Measurements from ENCODE around the gene GPRIN1.

Gene GPRIN1

DNA sequence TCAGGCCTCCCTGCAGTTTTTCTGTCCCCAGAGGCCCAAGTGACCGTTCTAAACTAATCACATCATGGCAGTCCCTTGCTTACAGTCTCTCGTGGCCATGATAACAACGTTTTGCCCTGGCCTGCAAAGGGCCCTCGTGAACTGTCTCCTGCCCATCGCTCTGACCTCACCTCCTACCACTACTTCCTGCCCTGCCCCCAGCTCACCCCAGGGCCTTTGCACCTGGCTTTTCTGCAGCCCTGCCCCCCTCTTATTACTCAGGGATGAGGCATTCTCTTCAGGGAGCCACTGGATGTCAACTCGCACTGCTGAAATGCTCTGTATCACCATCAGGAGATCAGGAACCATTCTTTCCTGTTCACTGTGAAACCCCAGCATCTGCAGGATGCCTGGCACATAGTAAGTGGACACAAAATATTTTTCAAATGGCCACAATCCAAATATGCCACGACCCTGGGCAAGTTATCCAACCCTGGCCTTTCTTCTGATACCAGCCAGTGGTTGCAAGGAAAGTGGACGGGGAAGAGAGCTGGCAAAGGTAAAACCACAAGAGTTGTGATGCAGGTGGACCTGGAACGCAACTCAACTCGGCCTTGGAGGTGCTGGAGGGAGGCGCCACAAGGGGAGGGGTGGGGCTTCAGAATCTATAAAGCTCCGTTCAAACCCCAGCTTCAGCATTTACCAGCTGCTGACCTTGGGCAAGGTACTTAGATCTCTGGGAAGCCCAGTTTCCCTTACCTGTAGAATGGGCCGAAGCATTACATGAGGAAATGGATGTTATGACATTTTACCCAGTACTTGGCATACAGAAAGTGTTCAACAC lies 18.7 kb upstream of the GPRIN1 start:
- DNase-seq (ENCODE audit: extremely low read depth, low read depth), result no peak
- H3K4me3 ChIP-seq (replicated peaks; ENCODE audit: low read depth, low read length), result no peak overlapping the region
- TF ChIP-seq, protein P1, sequence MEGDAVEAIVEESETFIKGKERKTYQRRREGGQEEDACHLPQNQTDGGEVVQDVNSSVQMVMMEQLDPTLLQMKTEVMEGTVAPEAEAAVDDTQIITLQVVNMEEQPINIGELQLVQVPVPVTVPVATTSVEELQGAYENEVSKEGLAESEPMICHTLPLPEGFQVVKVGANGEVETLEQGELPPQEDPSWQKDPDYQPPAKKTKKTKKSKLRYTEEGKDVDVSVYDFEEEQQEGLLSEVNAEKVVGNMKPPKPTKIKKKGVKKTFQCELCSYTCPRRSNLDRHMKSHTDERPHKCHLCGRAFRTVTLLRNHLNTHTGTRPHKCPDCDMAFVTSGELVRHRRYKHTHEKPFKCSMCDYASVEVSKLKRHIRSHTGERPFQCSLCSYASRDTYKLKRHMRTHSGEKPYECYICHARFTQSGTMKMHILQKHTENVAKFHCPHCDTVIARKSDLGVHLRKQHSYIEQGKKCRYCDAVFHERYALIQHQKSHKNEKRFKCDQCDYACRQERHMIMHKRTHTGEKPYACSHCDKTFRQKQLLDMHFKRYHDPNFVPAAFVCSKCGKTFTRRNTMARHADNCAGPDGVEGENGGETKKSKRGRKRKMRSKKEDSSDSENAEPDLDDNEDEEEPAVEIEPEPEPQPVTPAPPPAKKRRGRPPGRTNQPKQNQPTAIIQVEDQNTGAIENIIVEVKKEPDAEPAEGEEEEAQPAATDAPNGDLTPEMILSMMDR (IDR thresholded peaks at IDR 0.05; ENCODE audit: low read depth, low read length, missing control alignments), result no peak

- H3K4me3 ChIP-seq (replicated peaks; ENCODE audit: low read depth, low read length), result no peak overlapping the region
- DNase-seq (ENCODE audit: extremely low read depth, low read depth), result no peak
- TF ChIP-seq, protein P1 (IDR thresholded peaks at IDR 0.05; ENCODE audit: low read depth, low read length, missing control alignments), result no peak
These were observed 17.6 kb upstream of the GPRIN1 start for GRCh38 chr5:176627582-176627981.

DNA sequence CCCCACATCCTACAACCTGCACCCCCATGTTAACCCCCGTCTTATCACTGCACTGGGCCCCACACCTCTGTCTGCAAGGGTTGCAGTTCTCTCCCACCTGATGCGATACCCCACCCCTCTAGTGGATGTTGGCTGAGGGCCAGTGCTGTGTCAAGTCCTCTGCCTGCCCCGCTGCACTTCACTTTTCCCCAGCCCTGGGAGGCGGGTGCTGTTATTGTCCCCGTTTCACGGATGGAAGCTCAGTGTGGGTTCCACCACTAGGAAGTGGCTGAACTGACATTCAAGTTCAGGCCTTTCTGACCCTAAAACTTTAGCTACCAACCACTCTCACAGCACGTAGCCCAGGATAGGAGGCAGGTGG lies 16.9 kb upstream of the GPRIN1 start:
- DNase-seq (ENCODE audit: extremely low read depth, low read depth), result no peak

GRCh38 chr5:176625966-176626875 lies 16.3 kb upstream of the GPRIN1 start:
- TF ChIP-seq, protein P1 (IDR thresholded peaks at IDR 0.05; ENCODE audit: low read depth, low read length, missing control alignments), result no peak
- no peak for DNase-seq (ENCODE audit: extremely low read depth, low read depth)
- H3K4me3 ChIP-seq (replicated peaks; ENCODE audit: low read depth, low read length), result no peak overlapping the region

More for the DNA sequence above, 16.9 kb upstream of the GPRIN1 start:
- TF ChIP-seq, protein P1 (IDR thresholded peaks at IDR 0.05; ENCODE audit: low read depth, low read length, missing control alignments), result no peak
- H3K4me3 ChIP-seq (replicated peaks; ENCODE audit: low read depth, low read length), result no peak overlapping the region

- TF ChIP-seq, protein P1 (IDR thresholded peaks at IDR 0.05; ENCODE audit: low read depth, low read length, missing control alignments), result no peak
- H3K4me3 ChIP-seq (replicated peaks; ENCODE audit: low read depth, low read length), result no peak overlapping the region
- DNase-seq (ENCODE audit: extremely low read depth, low read depth), result no peak
These were observed 15.6 kb upstream of the GPRIN1 start for GRCh38 chr5:176625512-176625911.

DNA sequence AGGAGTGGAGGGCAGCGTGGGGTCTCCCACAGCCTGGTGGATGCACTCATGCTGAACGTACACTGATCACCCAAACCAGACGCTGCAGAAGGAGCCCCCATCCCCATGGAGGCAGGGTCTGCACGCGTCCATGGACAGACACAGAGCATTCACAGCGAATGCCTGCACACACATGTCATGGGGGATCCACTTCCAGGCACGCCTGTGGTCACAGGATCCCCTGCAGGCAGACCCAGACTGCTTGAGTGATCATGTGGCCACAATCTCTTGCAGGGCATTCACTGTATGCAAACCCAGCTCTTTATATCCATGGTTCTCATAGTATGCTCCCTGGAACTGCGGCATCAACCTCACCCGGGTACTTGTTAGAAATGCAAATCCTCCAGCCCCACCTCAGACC lies 15.0 kb upstream of the GPRIN1 start:
- TF ChIP-seq, protein P1 (IDR thresholded peaks at IDR 0.05; ENCODE audit: low read depth, low read length, missing control alignments), result no peak
- DNase-seq (ENCODE audit: extremely low read depth, low read depth), result no peak
- H3K4me3 ChIP-seq (replicated peaks; ENCODE audit: low read depth, low read length), result no peak overlapping the region

All from HFF-Myc (cell line).